ENCODE measurements around the gene MB21D2. TPM values are rescaled to one million over a fixed set of nuclear protein-coding genes. Genes with fewer than 3 reads are reported as not detected.

MB21D2 gene
- total RNA-seq (2021), result 14.0 to 19.7 TPM (median 15.5 TPM) in 3 replicates
- Bru-seq, nascent RNA, result percentile 82 among the genes with signal in this experiment
- long read RNA-seq, experiment 1, transcript MB21D2-201 (2 exons, 3,368 nt), result major isoform, 112 of 131 reads
- long read RNA-seq, experiment 1, partial matches to known transcripts, result 0 of 131 reads
- long read RNA-seq, experiment 1, other reads (novel, unspliced or antisense), result 19 of 131 reads
- long read RNA-seq, experiment 2, partial matches to known transcripts, result 0 of 10 reads
- long read RNA-seq, experiment 2, other reads (novel, unspliced or antisense), result 7 of 10 reads
- long read RNA-seq, experiment 3, transcript MB21D2-201 (2 exons, 3,368 nt), result major isoform, 32 of 41 reads
- long read RNA-seq, experiment 3, partial matches to known transcripts, result 2 of 41 reads
- long read RNA-seq, experiment 3, other reads (novel, unspliced or antisense), result 7 of 41 reads

GRCh38 chr3:192917404-192918274 is at the start of gene MB21D2:
Gene MB21D2, minus strand, starts transcription at chr3:192917856. Its CDS starts 16 bp downstream, at chr3:192917840.
- Mint-ChIP-seq H3K9me3 (no peaks in the 10 kb centered on the region), H3K4me1 (peaks cover 65% of the 10 kb centered on the region), H3K27ac (peak within 1 kb of the TSS; percentile 100), H3K4me3 (peak within 1 kb of the TSS; percentile 100), H3K36me3 (no peaks in the 10 kb centered on the region), H3K27me3 (ENCODE audit: low read depth) (peaks cover 2% of the 10 kb centered on the region; the same call in 1 of the 2 replicates)
- ATAC-seq (peak; percentile 32), DNase-seq (ENCODE audit: low spot score) (peak; percentile 58)
- ChIA-PET POLR2A (interaction anchor here (0.8 to 2.3 kb wide), 9 partner anchors 10 to 323 kb away, joined by 3 to 9 read pairs (median 4); partner anchors contain the start of gene PLAAT1), CTCF (interaction anchor here (1.2 to 4.4 kb wide), 7 partner anchors 29 to 105 kb away, joined by 3 to 30 read pairs (median 4); no protein-coding TSS in a partner anchor)
- TF ChIP-seq AFF4 (CRISPR knock-in tag; IDR thresholded peaks at IDR 0.05; ENCODE audit: borderline replicate concordance), result no peak
- TF ChIP-seq ARID4B (CRISPR knock-in tag; IDR thresholded peaks at IDR 0.05; ENCODE audit: borderline replicate concordance), result 0 out of 2 replicates have a peak, but pooled peaks have one; percentile 71
- no peak for TF ChIP-seq ERG (CRISPR knock-in tag; IDR thresholded peaks at IDR 0.05)
- TF ChIP-seq ZBTB43 (CRISPR knock-in tag; IDR thresholded peaks at IDR 0.05), result no peak
- TF ChIP-seq USF2 (CRISPR knock-in tag; IDR thresholded peaks at IDR 0.05), result no peak
- no peak for TF ChIP-seq ZNF317 (CRISPR knock-in tag; IDR thresholded peaks at IDR 0.05; ENCODE audit: borderline replicate concordance, low read depth)
- TF ChIP-seq, protein P1, sequence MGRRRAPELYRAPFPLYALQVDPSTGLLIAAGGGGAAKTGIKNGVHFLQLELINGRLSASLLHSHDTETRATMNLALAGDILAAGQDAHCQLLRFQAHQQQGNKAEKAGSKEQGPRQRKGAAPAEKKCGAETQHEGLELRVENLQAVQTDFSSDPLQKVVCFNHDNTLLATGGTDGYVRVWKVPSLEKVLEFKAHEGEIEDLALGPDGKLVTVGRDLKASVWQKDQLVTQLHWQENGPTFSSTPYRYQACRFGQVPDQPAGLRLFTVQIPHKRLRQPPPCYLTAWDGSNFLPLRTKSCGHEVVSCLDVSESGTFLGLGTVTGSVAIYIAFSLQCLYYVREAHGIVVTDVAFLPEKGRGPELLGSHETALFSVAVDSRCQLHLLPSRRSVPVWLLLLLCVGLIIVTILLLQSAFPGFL (CRISPR knock-in tag; IDR thresholded peaks at IDR 0.05; ENCODE audit: borderline replicate concordance), result no peak
- TF ChIP-seq E2F4 (CRISPR knock-in tag; IDR thresholded peaks at IDR 0.05; ENCODE audit: borderline replicate concordance, low read depth), result no peak
- TF ChIP-seq KAT7 (CRISPR knock-in tag; IDR thresholded peaks at IDR 0.05; ENCODE audit: borderline replicate concordance), result no peak
- TF ChIP-seq ELF4 (CRISPR knock-in tag; IDR thresholded peaks at IDR 0.05; ENCODE audit: low read depth), result no peak
- TF ChIP-seq E2F1 (CRISPR knock-in tag; IDR thresholded peaks at IDR 0.05), result no peak
- TF ChIP-seq FOXJ3 (CRISPR knock-in tag; IDR thresholded peaks at IDR 0.05; ENCODE audit: borderline replicate concordance), result no peak
- TF ChIP-seq FOXP1 (CRISPR knock-in tag; IDR thresholded peaks at IDR 0.05; ENCODE audit: borderline replicate concordance), result peak; percentile 54; the same call in 1 of the 2 replicates
- TF ChIP-seq, protein P2, sequence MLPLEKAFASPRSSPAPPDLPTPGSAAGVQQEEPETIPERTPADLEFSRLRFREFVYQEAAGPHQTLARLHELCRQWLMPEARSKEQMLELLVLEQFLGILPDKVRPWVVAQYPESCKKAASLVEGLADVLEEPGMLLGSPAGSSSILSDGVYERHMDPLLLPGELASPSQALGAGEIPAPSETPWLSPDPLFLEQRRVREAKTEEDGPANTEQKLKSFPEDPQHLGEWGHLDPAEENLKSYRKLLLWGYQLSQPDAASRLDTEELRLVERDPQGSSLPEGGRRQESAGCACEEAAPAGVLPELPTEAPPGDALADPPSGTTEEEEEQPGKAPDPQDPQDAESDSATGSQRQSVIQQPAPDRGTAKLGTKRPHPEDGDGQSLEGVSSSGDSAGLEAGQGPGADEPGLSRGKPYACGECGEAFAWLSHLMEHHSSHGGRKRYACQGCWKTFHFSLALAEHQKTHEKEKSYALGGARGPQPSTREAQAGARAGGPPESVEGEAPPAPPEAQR (CRISPR knock-in tag; IDR thresholded peaks at IDR 0.05), result no peak
- no peak for TF ChIP-seq JAZF1 (CRISPR knock-in tag; IDR thresholded peaks at IDR 0.05)

Measured in WTC11 (cell line).